MM.1S (cell line): ENCODE results near the gene MARCHF7.

Experiments
- CTCF ChIP-seq: fragments of 300-600 bp; sonication (generic); IDR thresholded peaks from 2 replicates; pipeline ENCODE4 v1.5.1; 2016; ENCODE audit warnings: antibody characterized with exemption, low read length, mixed read lengths
- EZH2 ChIP-seq: fragments of 300-600 bp; sonication (generic); optimal IDR thresholded peaks from 2 replicates; pipeline ENCODE3; 2017; ENCODE audit warnings: low read depth, mild to moderate bottlenecking, antibody characterized with exemption, low read length, mixed read lengths
- EZH2phosphoT487 ChIP-seq: fragments of 300-600 bp; sonication (generic); IDR thresholded peaks from 2 replicates; pipeline ENCODE4 v1.6.1; 2018; ENCODE audit warnings: antibody characterized with exemption, low read length

GRCh38 chr2:159708066-159708760 lies 4.1 kb upstream of the MARCHF7 start:
- TF ChIP-seq CTCF (no peak), EZH2phosphoT487 (no peak), EZH2 (no peak)
